Measurements from ENCODE around the gene ANKRD27.
"Not testable (repeated sequence)": the region's sequence is repeated elsewhere in the genome, so short reads cannot be mapped to it uniquely, and the experiment has no call there.

- not testable (repeated sequence) for TF ChIP-seq CREB5 (CRISPR knock-in tag; IDR thresholded peaks at IDR 0.05; ENCODE audit: low read depth); POU6F1 (CRISPR knock-in tag; IDR thresholded peaks at IDR 0.05; ENCODE audit: borderline replicate concordance, low read depth); ARNTL (CRISPR knock-in tag; IDR thresholded peaks at IDR 0.05; ENCODE audit: borderline replicate concordance, low read depth)
Measured at GRCh38 chr19:32571471-32572075, 103.4 kb downstream of the ANKRD27 start.
